ENCODE results near the gene MET. TPM values are rescaled to one million over a fixed set of nuclear protein-coding genes. Genes with fewer than 3 reads are reported as not detected.

MET gene
- polyA plus RNA-seq, 2 donors = 1.2 to 2.1 TPM

- H3K4me1 ChIP-seq (ENCODE audit: control insufficient read depth in 2 of 2, insufficient read depth in 2 of 2, low read length in 1 of 2) = no peaks in the 10 kb centered on the region
- no peaks in the 10 kb centered on the region for H3K36me3 ChIP-seq (ENCODE audit: control insufficient read depth in 2 of 2, insufficient read depth in 2 of 2, low read length in 1 of 2)
- no peak overlapping the region for H3K4me3 ChIP-seq (ENCODE audit: low read depth in 1 of 2, low read length in 2 of 2)
- H3K9me3 ChIP-seq (ENCODE audit: control insufficient read depth in 2 of 2, insufficient read depth in 1 of 2, low read depth in 1 of 2, low read length in 1 of 2) = no peaks in the 10 kb centered on the region
- no peaks in the 10 kb centered on the region for H3K27me3 ChIP-seq (ENCODE audit: control insufficient read depth in 1 of 2, insufficient read depth in 2 of 2, low read length in 2 of 2)
- peak overlapping the region in 1 of 2 donors; percentile 58 for H3K27ac ChIP-seq (ENCODE audit: low read depth in 2 of 2, low read length in 1 of 2)
- WGBS, 2 donors = 73 to 76% methylated on average over 2 of the region's 2 CpGs
These were observed 109.6 kb downstream of the MET start for GRCh38 chr7:116781584-116781983.

GRCh38 chr7:116782177-116782711 lies 110.2 kb downstream of the MET start:
- 17 to 31% methylated on average over 1 of the region's 1 CpG for WGBS, 2 donors

GRCh38 chr7:116783666-116784318 lies 111.8 kb downstream of the MET start:
- no peaks in the 10 kb centered on the region for H3K36me3 ChIP-seq (ENCODE audit: control insufficient read depth in 2 of 2, insufficient read depth in 2 of 2, low read length in 1 of 2)
- 92 to 93% methylated on average over 4 of the region's 4 CpGs for WGBS, 2 donors
- no peaks in the 10 kb centered on the region for H3K4me1 ChIP-seq (ENCODE audit: control insufficient read depth in 2 of 2, insufficient read depth in 2 of 2, low read length in 1 of 2)
- H3K9me3 ChIP-seq (ENCODE audit: control insufficient read depth in 2 of 2, insufficient read depth in 1 of 2, low read depth in 1 of 2, low read length in 1 of 2) = no peaks in the 10 kb centered on the region
- H3K27me3 ChIP-seq (ENCODE audit: control insufficient read depth in 1 of 2, insufficient read depth in 2 of 2, low read length in 2 of 2) = no peaks in the 10 kb centered on the region
- no peak overlapping the region for H3K4me3 ChIP-seq (ENCODE audit: low read depth in 1 of 2, low read length in 2 of 2)
- no peak overlapping the region for H3K27ac ChIP-seq (ENCODE audit: low read depth in 2 of 2, low read length in 1 of 2)

More at GRCh38 chr7:116782177-116782711, 110.2 kb downstream of the MET start:
- H3K4me3 ChIP-seq (ENCODE audit: low read depth in 1 of 2, low read length in 2 of 2) = no peak overlapping the region
- no peaks in the 10 kb centered on the region for H3K9me3 ChIP-seq (ENCODE audit: control insufficient read depth in 2 of 2, insufficient read depth in 1 of 2, low read depth in 1 of 2, low read length in 1 of 2)
- no peaks in the 10 kb centered on the region for H3K36me3 ChIP-seq (ENCODE audit: control insufficient read depth in 2 of 2, insufficient read depth in 2 of 2, low read length in 1 of 2)
- peak overlapping the region in 1 of 2 donors; percentile 18 for H3K27ac ChIP-seq (ENCODE audit: low read depth in 2 of 2, low read length in 1 of 2)
- no peaks in the 10 kb centered on the region for H3K27me3 ChIP-seq (ENCODE audit: control insufficient read depth in 1 of 2, insufficient read depth in 2 of 2, low read length in 2 of 2)
- no peaks in the 10 kb centered on the region for H3K4me1 ChIP-seq (ENCODE audit: control insufficient read depth in 2 of 2, insufficient read depth in 2 of 2, low read length in 1 of 2)

- Histone ChIP-seq H3K27me3 (ENCODE audit: control insufficient read depth in 1 of 2, insufficient read depth in 2 of 2, low read length in 2 of 2) (no peaks in the 10 kb centered on the region), H3K9me3 (ENCODE audit: control insufficient read depth in 2 of 2, insufficient read depth in 1 of 2, low read depth in 1 of 2, low read length in 1 of 2) (no peaks in the 10 kb centered on the region), H3K36me3 (ENCODE audit: control insufficient read depth in 2 of 2, insufficient read depth in 2 of 2, low read length in 1 of 2) (no peaks in the 10 kb centered on the region), H3K4me1 (ENCODE audit: control insufficient read depth in 2 of 2, insufficient read depth in 2 of 2, low read length in 1 of 2) (no peaks in the 10 kb centered on the region), H3K4me3 (ENCODE audit: low read depth in 1 of 2, low read length in 2 of 2) (no peak overlapping the region), H3K27ac (ENCODE audit: low read depth in 2 of 2, low read length in 1 of 2) (no peak overlapping the region)
- 86 to 93% methylated on average over 6 of the region's 6 CpGs for WGBS, 2 donors
These were observed 112.7 kb downstream of the MET start for GRCh38 chr7:116784647-116785046.

GRCh38 chr7:116785843-116786242 lies 113.8 kb downstream of the MET start:
- Histone ChIP-seq H3K27me3 (ENCODE audit: control insufficient read depth in 1 of 2, insufficient read depth in 2 of 2, low read length in 2 of 2) (no peaks in the 10 kb centered on the region), H3K4me1 (ENCODE audit: control insufficient read depth in 2 of 2, insufficient read depth in 2 of 2, low read length in 1 of 2) (no peaks in the 10 kb centered on the region), H3K9me3 (ENCODE audit: control insufficient read depth in 2 of 2, insufficient read depth in 1 of 2, low read depth in 1 of 2, low read length in 1 of 2) (no peaks in the 10 kb centered on the region), H3K4me3 (ENCODE audit: low read depth in 1 of 2, low read length in 2 of 2) (no peak overlapping the region), H3K27ac (ENCODE audit: low read depth in 2 of 2, low read length in 1 of 2) (no peak overlapping the region), H3K36me3 (ENCODE audit: control insufficient read depth in 2 of 2, insufficient read depth in 2 of 2, low read length in 1 of 2) (no peaks in the 10 kb centered on the region)

GRCh38 chr7:116786791-116787443 lies 114.9 kb downstream of the MET start:
- H3K27ac ChIP-seq (ENCODE audit: low read depth in 2 of 2, low read length in 1 of 2) = no peak overlapping the region
- no peaks in the 10 kb centered on the region for H3K4me1 ChIP-seq (ENCODE audit: control insufficient read depth in 2 of 2, insufficient read depth in 2 of 2, low read length in 1 of 2)
- WGBS, 2 donors = 53 to 56% methylated on average over 2 of the region's 2 CpGs
- no peak overlapping the region for H3K4me3 ChIP-seq (ENCODE audit: low read depth in 1 of 2, low read length in 2 of 2)
- no peaks in the 10 kb centered on the region for H3K27me3 ChIP-seq (ENCODE audit: control insufficient read depth in 1 of 2, insufficient read depth in 2 of 2, low read length in 2 of 2)
- H3K36me3 ChIP-seq (ENCODE audit: control insufficient read depth in 2 of 2, insufficient read depth in 2 of 2, low read length in 1 of 2) = no peaks in the 10 kb centered on the region
- no peaks in the 10 kb centered on the region for H3K9me3 ChIP-seq (ENCODE audit: control insufficient read depth in 2 of 2, insufficient read depth in 1 of 2, low read depth in 1 of 2, low read length in 1 of 2)

- no peak overlapping the region for H3K27ac ChIP-seq (ENCODE audit: low read depth in 2 of 2, low read length in 1 of 2)
- H3K4me1 ChIP-seq (ENCODE audit: control insufficient read depth in 2 of 2, insufficient read depth in 2 of 2, low read length in 1 of 2) = no peaks in the 10 kb centered on the region
- H3K9me3 ChIP-seq (ENCODE audit: control insufficient read depth in 2 of 2, insufficient read depth in 1 of 2, low read depth in 1 of 2, low read length in 1 of 2) = no peaks in the 10 kb centered on the region
- H3K36me3 ChIP-seq (ENCODE audit: control insufficient read depth in 2 of 2, insufficient read depth in 2 of 2, low read length in 1 of 2) = no peaks in the 10 kb centered on the region
- H3K27me3 ChIP-seq (ENCODE audit: control insufficient read depth in 1 of 2, insufficient read depth in 2 of 2, low read length in 2 of 2) = no peaks in the 10 kb centered on the region
- no peak overlapping the region for H3K4me3 ChIP-seq (ENCODE audit: low read depth in 1 of 2, low read length in 2 of 2)
- 84 to 88% methylated on average over 2 of the region's 2 CpGs for WGBS, 2 donors
These were observed 115.9 kb downstream of the MET start for GRCh38 chr7:116787881-116788280.

- Histone ChIP-seq H3K4me1 (ENCODE audit: control insufficient read depth in 2 of 2, insufficient read depth in 2 of 2, low read length in 1 of 2) (no peaks in the 10 kb centered on the region), H3K9me3 (ENCODE audit: control insufficient read depth in 2 of 2, insufficient read depth in 1 of 2, low read depth in 1 of 2, low read length in 1 of 2) (no peaks in the 10 kb centered on the region), H3K4me3 (ENCODE audit: low read depth in 1 of 2, low read length in 2 of 2) (no peak overlapping the region), H3K27ac (ENCODE audit: low read depth in 2 of 2, low read length in 1 of 2) (no peak overlapping the region), H3K36me3 (ENCODE audit: control insufficient read depth in 2 of 2, insufficient read depth in 2 of 2, low read length in 1 of 2) (no peaks in the 10 kb centered on the region), H3K27me3 (ENCODE audit: control insufficient read depth in 1 of 2, insufficient read depth in 2 of 2, low read length in 2 of 2) (no peaks in the 10 kb centered on the region)
- WGBS, 2 donors = 82 to 91% methylated on average over 5 of the region's 5 CpGs
These were observed 116.7 kb downstream of the MET start for GRCh38 chr7:116788572-116789197.

- H3K27me3 ChIP-seq (ENCODE audit: control insufficient read depth in 1 of 2, insufficient read depth in 2 of 2, low read length in 2 of 2) = no peaks in the 10 kb centered on the region
- no peak overlapping the region for H3K27ac ChIP-seq (ENCODE audit: low read depth in 2 of 2, low read length in 1 of 2)
- no peaks in the 10 kb centered on the region for H3K36me3 ChIP-seq (ENCODE audit: control insufficient read depth in 2 of 2, insufficient read depth in 2 of 2, low read length in 1 of 2)
- no peaks in the 10 kb centered on the region for H3K9me3 ChIP-seq (ENCODE audit: control insufficient read depth in 2 of 2, insufficient read depth in 1 of 2, low read depth in 1 of 2, low read length in 1 of 2)
- 96% methylated on average over 3 of the region's 3 CpGs for WGBS, 2 donors
- H3K4me1 ChIP-seq (ENCODE audit: control insufficient read depth in 2 of 2, insufficient read depth in 2 of 2, low read length in 1 of 2) = no peaks in the 10 kb centered on the region
- no peak overlapping the region for H3K4me3 ChIP-seq (ENCODE audit: low read depth in 1 of 2, low read length in 2 of 2)
These were observed 118.0 kb downstream of the MET start for GRCh38 chr7:116790025-116790424.
